OCI-LY3 (cell line): Measurements from ENCODE around the gene PPP1R12B.
"Not testable (repeated sequence)": the region's sequence is repeated elsewhere in the genome, so short reads cannot be mapped to it uniquely, and the experiment has no call there.

Experiments used
- H2AFZ ChIP-seq: fragments of 200-600, 300-600 bp; shearing (Covaris generic); 2 replicates; pipeline ENCODE4 v1.6.0; 2014; ENCODE audit warnings: antibody characterized with exemption, low read depth, low read length
- H3K27ac ChIP-seq: fragments of 200-600, 300-600 bp; sonication (generic); 2 replicates; pipeline ENCODE4 v1.5.1; 2014; ENCODE audit warnings: mild to moderate bottlenecking, low read length, moderate library complexity, mixed read lengths
- H3K27me3 ChIP-seq: fragments of 200-600, 300-600 bp; sonication (generic); 2 replicates; pipeline ENCODE4 v1.6.1; 2014; ENCODE audit warnings: low read depth, low read length, mixed read lengths
- H3K36me3 ChIP-seq: fragments of 200-600, 300-600 bp; sonication (generic); replicated peaks from 2 replicates; pipeline ENCODE3; 2014; ENCODE audit warnings: low read depth, low read length, mixed read lengths
- H3K4me1 ChIP-seq: fragments of 300-600, 200-600 bp; sonication (generic); 2 replicates; pipeline ENCODE4 v1.6.1; 2014; ENCODE audit warnings: low read length, mixed read lengths
- H3K4me2 ChIP-seq: fragments of 200-600, 300-600 bp; sonication (generic); 2 replicates; pipeline ENCODE4 v1.6.1; 2014; ENCODE audit warnings: low read length, mixed read lengths
- H3K4me3 ChIP-seq: fragments of 300-600, 200-600 bp; sonication (generic); 2 replicates; pipeline ENCODE4 v1.5.1; 2014; ENCODE audit warnings: antibody characterized with exemption, mild to moderate bottlenecking, low read length, moderate library complexity
- H3K79me2 ChIP-seq: fragments of 300-600, 200-600 bp; shearing (Covaris generic); 2 replicates; pipeline ENCODE4 v1.6.1; 2014; ENCODE audit warnings: mild to moderate bottlenecking, low read length, mixed read lengths
- H3K9ac ChIP-seq: fragments of 300-600, 200-600 bp; shearing (Covaris generic); 2 replicates; pipeline ENCODE4 v1.6.0; 2014; ENCODE audit warnings: mild to moderate bottlenecking, low read length, moderate library complexity
- H3K9me3 ChIP-seq: fragments of 200-600, 300-600 bp; shearing (Covaris generic); 2 replicates; pipeline ENCODE4 v1.6.1; 2014; ENCODE audit warnings: low read length, mixed read lengths; ENCODE audit not compliant: insufficient read depth
- H4K20me1 ChIP-seq: fragments of 200-600, 300-600 bp; sonication (generic); 2 replicates; pipeline ENCODE4 v1.6.1; 2016; ENCODE audit warnings: low read length, mixed read lengths; ENCODE audit not compliant: insufficient read depth
- EZH2phosphoT487 ChIP-seq: fragments of 200-600 bp; shearing (Covaris generic); IDR thresholded peaks from 2 replicates; pipeline ENCODE4 v1.6.1; 2018; ENCODE audit warnings: antibody characterized with exemption, mixed run types, low read depth
- TF ChIP-seq, protein P1 (sequence below): fragments of 200-600, 300-600 bp; sonication (generic); IDR thresholded peaks from 2 replicates; pipeline ENCODE4 v1.5.1; 2014; ENCODE audit warnings: antibody characterized with exemption, low read length, low read depth

The PPP1R12B gene

GRCh38 chr1:202348005-202348508 lies 442 bp upstream of the PPP1R12B start:
- no peaks in the 10 kb centered on the region for H3K9me3 ChIP-seq
- no peaks in the 10 kb centered on the region for H3K36me3 ChIP-seq
- H3K27me3 ChIP-seq = no peaks in the 10 kb centered on the region
- H4K20me1 ChIP-seq = no peaks in the 10 kb centered on the region
- peak overlapping the region; percentile 99 for H2AFZ ChIP-seq
- H3K4me3 ChIP-seq = peak overlapping the region; percentile 86
- H3K4me2 ChIP-seq = peak overlapping the region; percentile 88
- H3K27ac ChIP-seq = no peak overlapping the region
- peak overlapping the region; percentile 60 for H3K9ac ChIP-seq
- H3K4me1 ChIP-seq = peaks cover 20% of the 10 kb centered on the region
- H3K79me2 ChIP-seq = peaks cover 4% of the 10 kb centered on the region; the same call in 1 of the 2 replicates
- TF ChIP-seq EZH2phosphoT487 = no peak
- TF ChIP-seq, protein P1, sequence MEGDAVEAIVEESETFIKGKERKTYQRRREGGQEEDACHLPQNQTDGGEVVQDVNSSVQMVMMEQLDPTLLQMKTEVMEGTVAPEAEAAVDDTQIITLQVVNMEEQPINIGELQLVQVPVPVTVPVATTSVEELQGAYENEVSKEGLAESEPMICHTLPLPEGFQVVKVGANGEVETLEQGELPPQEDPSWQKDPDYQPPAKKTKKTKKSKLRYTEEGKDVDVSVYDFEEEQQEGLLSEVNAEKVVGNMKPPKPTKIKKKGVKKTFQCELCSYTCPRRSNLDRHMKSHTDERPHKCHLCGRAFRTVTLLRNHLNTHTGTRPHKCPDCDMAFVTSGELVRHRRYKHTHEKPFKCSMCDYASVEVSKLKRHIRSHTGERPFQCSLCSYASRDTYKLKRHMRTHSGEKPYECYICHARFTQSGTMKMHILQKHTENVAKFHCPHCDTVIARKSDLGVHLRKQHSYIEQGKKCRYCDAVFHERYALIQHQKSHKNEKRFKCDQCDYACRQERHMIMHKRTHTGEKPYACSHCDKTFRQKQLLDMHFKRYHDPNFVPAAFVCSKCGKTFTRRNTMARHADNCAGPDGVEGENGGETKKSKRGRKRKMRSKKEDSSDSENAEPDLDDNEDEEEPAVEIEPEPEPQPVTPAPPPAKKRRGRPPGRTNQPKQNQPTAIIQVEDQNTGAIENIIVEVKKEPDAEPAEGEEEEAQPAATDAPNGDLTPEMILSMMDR = no peak

DNA sequence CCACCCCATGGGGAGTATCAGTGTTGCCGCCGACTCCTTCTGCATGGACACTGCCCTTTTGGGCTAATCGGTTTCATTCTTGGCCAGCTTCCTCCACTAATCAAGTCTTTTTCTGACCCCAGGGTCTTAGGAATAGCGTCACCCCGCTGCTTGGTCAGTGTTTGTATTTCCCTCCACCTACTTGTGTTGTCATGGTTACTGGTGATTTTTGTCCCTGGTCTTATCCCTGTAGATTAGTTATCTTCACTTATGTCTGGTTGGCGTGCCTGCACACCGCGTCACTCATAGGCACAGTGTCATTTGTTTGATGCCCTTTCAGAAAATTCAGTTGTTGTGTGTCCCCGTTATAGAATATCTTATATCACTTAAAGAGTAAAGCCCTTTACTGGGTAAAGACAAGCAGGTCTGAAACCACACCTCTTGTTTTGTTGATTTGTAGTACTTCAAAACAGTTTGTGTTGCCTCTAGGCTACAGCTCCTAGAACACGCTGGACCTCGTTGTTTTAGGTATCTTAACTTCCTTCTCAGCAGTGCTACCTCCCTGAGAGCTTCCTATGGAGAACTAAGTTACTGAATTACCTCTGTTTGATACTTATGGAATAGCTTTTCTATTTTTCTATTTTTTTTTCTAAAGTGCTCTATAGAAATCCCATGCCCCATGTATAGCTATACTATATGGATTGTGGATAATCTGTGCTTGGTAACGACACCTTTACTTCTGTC lies 868 bp downstream of the PPP1R12B start:
- Histone ChIP-seq H4K20me1 (no peaks in the 10 kb centered on the region), H3K4me2 (peak overlapping the region; percentile 92), H3K9ac (peak overlapping the region; percentile 73), H2AFZ (peak overlapping the region; percentile 56), H3K27ac (no peak overlapping the region), H3K4me3 (peak overlapping the region; percentile 86), H3K27me3 (no peaks in the 10 kb centered on the region), H3K79me2 (peaks cover 4% of the 10 kb centered on the region; the same call in 1 of the 2 replicates), H3K36me3 (no peaks in the 10 kb centered on the region), H3K9me3 (no peaks in the 10 kb centered on the region), H3K4me1 (peaks cover 14% of the 10 kb centered on the region)
- TF ChIP-seq, protein P1 = no peak
- TF ChIP-seq EZH2phosphoT487 = no peak

DNA sequence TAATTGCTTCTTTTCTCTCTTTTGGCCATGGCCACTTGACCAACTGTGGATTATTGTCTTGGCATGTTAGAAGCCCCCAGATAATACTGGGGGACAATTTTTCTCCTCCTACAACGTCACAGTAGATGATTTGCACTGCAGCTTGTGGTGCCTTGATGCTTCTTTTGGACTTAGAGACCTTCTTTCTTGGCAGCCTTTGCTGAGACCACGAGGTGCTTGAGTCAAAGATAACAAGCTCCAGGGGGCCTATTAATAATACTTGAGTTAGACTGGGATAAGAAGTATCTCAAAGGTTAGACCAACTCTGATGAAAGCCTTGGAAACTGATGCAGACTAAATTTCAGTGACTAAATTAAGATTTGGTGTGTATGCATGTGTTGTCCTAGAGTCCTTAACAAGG lies 3.2 kb downstream of the PPP1R12B start:
- Histone ChIP-seq H2AFZ (no peak overlapping the region), H3K9me3 (no peaks in the 10 kb centered on the region), H3K9ac (no peak overlapping the region), H3K4me1 (peaks cover 14% of the 10 kb centered on the region), H3K36me3 (no peaks in the 10 kb centered on the region), H3K27ac (no peak overlapping the region), H3K4me2 (no peak overlapping the region), H3K27me3 (no peaks in the 10 kb centered on the region), H3K4me3 (no peak overlapping the region), H3K79me2 (peaks cover 4% of the 10 kb centered on the region; the same call in 1 of the 2 replicates), H4K20me1 (no peaks in the 10 kb centered on the region)
- TF ChIP-seq, protein P1 = no peak
- no peak for TF ChIP-seq EZH2phosphoT487

DNA sequence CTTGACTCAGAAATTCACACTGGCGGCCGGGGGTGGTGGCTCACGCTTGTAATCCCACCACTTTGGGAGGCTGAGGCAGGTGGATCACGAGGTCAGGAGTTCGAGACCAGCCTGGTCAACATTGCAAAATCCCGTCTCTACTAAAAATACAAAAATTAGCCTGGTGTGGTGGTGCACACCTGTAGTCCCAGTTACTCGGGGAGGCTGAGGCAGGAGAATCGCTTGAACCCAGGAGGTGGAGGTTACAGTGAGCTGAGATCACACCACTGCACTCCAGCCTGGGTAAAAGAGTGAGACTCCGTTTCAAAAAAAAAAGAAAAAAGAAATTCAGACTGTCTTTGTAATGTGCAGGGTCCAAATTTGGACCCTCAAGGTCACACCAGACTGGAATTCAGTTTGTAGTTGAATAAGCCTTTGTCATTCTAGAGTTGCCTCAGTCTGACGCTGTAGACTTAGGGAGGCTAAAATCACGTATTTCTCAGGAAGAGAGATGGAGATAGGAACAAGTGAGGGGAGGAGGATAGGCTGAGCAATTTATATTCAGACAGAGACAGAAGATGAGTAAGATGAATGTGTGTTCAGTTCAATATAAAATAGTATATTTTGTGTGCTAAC lies 4.2 kb downstream of the PPP1R12B start:
- not testable (repeated sequence) for H4K20me1 ChIP-seq, H3K9ac ChIP-seq, H3K36me3 ChIP-seq, H3K27me3 ChIP-seq, H3K4me2 ChIP-seq, H3K27ac ChIP-seq, H3K9me3 ChIP-seq, H3K79me2 ChIP-seq, H3K4me3 ChIP-seq, H2AFZ ChIP-seq
- peaks cover 13% of the 10 kb centered on the region for H3K4me1 ChIP-seq
